ENCODE measurements around the gene GJB4. TPM values are rescaled to one million over a fixed set of nuclear protein-coding genes. Genes with fewer than 3 reads are reported as not detected.
"Not testable (repeated sequence)": the region's sequence is repeated elsewhere in the genome, so short reads cannot be mapped to it uniquely, and the experiment has no call there.

The GJB4 gene
- total and polyA plus RNA-seq, 2 donors (not counting 1 experiment from before 2014, with no cell fraction given), result not detected

DNA sequence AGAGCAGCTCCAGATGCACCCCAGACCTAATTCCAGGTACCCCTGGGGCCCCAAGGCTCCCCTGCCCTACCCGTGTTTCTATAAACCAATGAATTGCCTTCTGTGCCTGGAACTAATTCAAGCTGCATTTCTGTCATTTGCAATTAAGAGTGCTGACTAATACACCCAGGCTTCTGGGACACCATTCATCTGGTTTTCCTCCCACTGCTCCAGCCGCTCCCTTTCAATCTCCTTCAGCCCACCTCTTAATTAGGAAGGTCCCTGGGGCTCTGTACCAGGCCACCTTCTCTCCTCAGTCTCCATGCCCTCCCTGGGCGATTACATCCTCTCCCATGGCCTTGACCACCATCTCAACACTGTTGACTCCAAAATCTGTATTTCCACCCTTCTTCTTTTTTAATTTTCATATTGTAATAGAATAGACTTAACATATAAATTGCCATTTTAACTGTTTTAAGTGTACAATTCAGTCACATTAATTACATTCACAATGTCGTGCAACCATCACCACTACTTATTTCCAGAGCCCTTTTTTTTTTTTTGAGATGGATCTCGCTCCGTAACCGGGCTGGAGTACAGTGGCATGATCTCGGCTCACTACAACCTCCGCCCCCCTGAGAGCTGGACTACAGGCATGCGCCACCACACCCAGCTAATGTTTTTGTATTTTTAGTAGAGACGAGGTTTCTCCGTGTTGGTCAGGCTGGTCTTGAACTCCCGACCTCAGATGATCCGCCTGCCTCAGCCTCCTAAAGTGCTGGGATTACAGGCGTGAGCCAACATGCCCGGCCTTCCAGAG lies 12.2 kb downstream of the GJB4 start:
- intact Hi-C loops (cut with micrococcal nuclease), result no loop called here
- H3K27ac Mint-ChIP-seq, result no peak overlapping the region
- POLR2A ChIA-PET, result no interaction called here

DNA sequence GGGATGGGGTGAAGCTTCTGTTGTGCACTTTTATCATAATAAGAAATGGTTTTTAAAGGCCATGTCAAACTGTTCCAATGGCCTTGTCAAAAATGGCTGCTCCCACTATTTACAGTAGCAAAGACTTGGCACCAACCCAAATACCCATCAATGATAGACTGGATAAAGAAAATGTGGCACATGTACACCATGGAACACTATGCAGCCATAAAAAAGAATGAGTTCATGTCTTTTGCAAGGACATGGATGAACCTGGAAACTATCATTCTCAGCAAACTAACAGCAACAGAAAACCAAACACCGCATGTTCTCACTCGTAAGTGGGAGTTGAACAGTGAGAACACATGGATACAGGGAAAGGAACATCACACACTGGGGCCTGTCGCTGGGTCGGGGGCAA lies 13.6 kb downstream of the GJB4 start:
- CTCF ChIA-PET; H3K9me3 ChIP-seq (ENCODE audit: control extremely low read depth in 1 of 3, control insufficient read depth in 2 of 3, insufficient read depth in 1 of 3, low read length in 2 of 3); H3K27ac ChIP-seq (ENCODE audit: low read length in 2 of 2); POLR2A ChIA-PET; DNase-seq; H3K27ac Mint-ChIP-seq; H3K9ac ChIP-seq (ENCODE audit: low read length); H3K4me3 Mint-ChIP-seq; H3K9me3 Mint-ChIP-seq (ENCODE audit: insufficient read depth); H3K4me1 ChIP-seq (ENCODE audit: control insufficient read depth in 2 of 2, insufficient read depth in 2 of 2, low read length in 2 of 2); H3K79me2 ChIP-seq (ENCODE audit: control insufficient read depth, insufficient read depth, low read length); intact Hi-C loops (cut with micrococcal nuclease); H3K4me2 ChIP-seq (replicated peaks; ENCODE audit: low read depth, low read length, poor library complexity, severe bottlenecking); H3K4me1 Mint-ChIP-seq; H3K27me3 ChIP-seq (replicated peaks in 1 of 4; ENCODE audit: control extremely low read depth in 1 of 4, control insufficient read depth in 3 of 4, insufficient read depth in 4 of 4, low read length in 3 of 4); H4K20me1 ChIP-seq (ENCODE audit: control insufficient read depth, insufficient read depth, low read length, poor library complexity, severe bottlenecking); H3K27me3 Mint-ChIP-seq; H3K4me3 ChIP-seq (ENCODE audit: control extremely low read depth in 1 of 5, extremely low read depth in 1 of 5, insufficient read depth in 1 of 5, low read depth in 2 of 5, low read length in 4 of 5); H2AFZ ChIP-seq (ENCODE audit: insufficient read depth, low read depth, low read length, poor library complexity, severe bottlenecking); ATAC-seq (ENCODE audit: low read depth); H3K36me3 ChIP-seq (replicated peaks in 1 of 2; ENCODE audit: control extremely low read depth in 1 of 2, control insufficient read depth in 1 of 2, extremely low read depth in 1 of 2, insufficient read depth in 2 of 2, low read length in 1 of 2): not testable (repeated sequence)
- WGBS (ENCODE audit: insufficient coverage), result no CpG with 5 or more reads among the region's 4 CpGs

More for the DNA sequence above, 12.2 kb downstream of the GJB4 start:
- Histone ChIP-seq H3K4me3 (ENCODE audit: control extremely low read depth in 1 of 5, extremely low read depth in 1 of 5, insufficient read depth in 1 of 5, low read depth in 2 of 5, low read length in 4 of 5) (no peak overlapping the region), H3K9me3 (ENCODE audit: control extremely low read depth in 1 of 3, control insufficient read depth in 2 of 3, insufficient read depth in 1 of 3, low read length in 2 of 3) (no peaks in the 10 kb centered on the region), H3K4me1 (ENCODE audit: control insufficient read depth in 2 of 2, insufficient read depth in 2 of 2, low read length in 2 of 2) (no peaks in the 10 kb centered on the region), H4K20me1 (ENCODE audit: control insufficient read depth, insufficient read depth, low read length, poor library complexity, severe bottlenecking) (no peaks in the 10 kb centered on the region), H3K27me3 (replicated peaks in 1 of 4; ENCODE audit: control extremely low read depth in 1 of 4, control insufficient read depth in 3 of 4, insufficient read depth in 4 of 4, low read length in 3 of 4) (peaks cover 0 to 3% (median 1%) of the 10 kb centered on the region in 4 experiments), H3K79me2 (ENCODE audit: control insufficient read depth, insufficient read depth, low read length) (no peaks in the 10 kb centered on the region), H3K27ac (ENCODE audit: low read length in 2 of 2) (no peak overlapping the region), H3K4me2 (replicated peaks; ENCODE audit: low read depth, low read length, poor library complexity, severe bottlenecking) (no peak overlapping the region), H3K36me3 (replicated peaks in 1 of 2; ENCODE audit: control extremely low read depth in 1 of 2, control insufficient read depth in 1 of 2, extremely low read depth in 1 of 2, insufficient read depth in 2 of 2, low read length in 1 of 2) (no peaks in the 10 kb centered on the region), H3K9ac (ENCODE audit: low read length) (no peak overlapping the region), H2AFZ (ENCODE audit: insufficient read depth, low read depth, low read length, poor library complexity, severe bottlenecking) (no peak overlapping the region)
- TF ChIP-seq, protein P1, sequence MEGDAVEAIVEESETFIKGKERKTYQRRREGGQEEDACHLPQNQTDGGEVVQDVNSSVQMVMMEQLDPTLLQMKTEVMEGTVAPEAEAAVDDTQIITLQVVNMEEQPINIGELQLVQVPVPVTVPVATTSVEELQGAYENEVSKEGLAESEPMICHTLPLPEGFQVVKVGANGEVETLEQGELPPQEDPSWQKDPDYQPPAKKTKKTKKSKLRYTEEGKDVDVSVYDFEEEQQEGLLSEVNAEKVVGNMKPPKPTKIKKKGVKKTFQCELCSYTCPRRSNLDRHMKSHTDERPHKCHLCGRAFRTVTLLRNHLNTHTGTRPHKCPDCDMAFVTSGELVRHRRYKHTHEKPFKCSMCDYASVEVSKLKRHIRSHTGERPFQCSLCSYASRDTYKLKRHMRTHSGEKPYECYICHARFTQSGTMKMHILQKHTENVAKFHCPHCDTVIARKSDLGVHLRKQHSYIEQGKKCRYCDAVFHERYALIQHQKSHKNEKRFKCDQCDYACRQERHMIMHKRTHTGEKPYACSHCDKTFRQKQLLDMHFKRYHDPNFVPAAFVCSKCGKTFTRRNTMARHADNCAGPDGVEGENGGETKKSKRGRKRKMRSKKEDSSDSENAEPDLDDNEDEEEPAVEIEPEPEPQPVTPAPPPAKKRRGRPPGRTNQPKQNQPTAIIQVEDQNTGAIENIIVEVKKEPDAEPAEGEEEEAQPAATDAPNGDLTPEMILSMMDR (IDR thresholded peaks at IDR 0.05), result no peak
- TF ChIP-seq EZH2 (IDR thresholded peaks at IDR 0.05; ENCODE audit: borderline replicate concordance, insufficient read depth, low read depth, low read length, poor library complexity, severe bottlenecking), result no peak
- CTCF ChIA-PET, result interaction anchor here (0.9 kb wide), 1 partner anchor 9 kb away, joined by 3 read pairs; the partner anchor contains the start of gene GJB3
- ATAC-seq (ENCODE audit: low read depth) (no peak), DNase-seq (no peak)
- Mint-ChIP-seq H3K4me1 (no peaks in the 10 kb centered on the region), H3K9me3 (ENCODE audit: insufficient read depth) (no peaks in the 10 kb centered on the region), H3K27me3 (peaks cover 5% of the 10 kb centered on the region), H3K4me3 (no peak overlapping the region)
- WGBS (ENCODE audit: insufficient coverage), result 93% methylated on average over 9 of the region's 16 CpGs

Measured in B cell (primary cell).